ENCODE measurements around the gene FIP1L1.

FIP1L1 gene

DNA sequence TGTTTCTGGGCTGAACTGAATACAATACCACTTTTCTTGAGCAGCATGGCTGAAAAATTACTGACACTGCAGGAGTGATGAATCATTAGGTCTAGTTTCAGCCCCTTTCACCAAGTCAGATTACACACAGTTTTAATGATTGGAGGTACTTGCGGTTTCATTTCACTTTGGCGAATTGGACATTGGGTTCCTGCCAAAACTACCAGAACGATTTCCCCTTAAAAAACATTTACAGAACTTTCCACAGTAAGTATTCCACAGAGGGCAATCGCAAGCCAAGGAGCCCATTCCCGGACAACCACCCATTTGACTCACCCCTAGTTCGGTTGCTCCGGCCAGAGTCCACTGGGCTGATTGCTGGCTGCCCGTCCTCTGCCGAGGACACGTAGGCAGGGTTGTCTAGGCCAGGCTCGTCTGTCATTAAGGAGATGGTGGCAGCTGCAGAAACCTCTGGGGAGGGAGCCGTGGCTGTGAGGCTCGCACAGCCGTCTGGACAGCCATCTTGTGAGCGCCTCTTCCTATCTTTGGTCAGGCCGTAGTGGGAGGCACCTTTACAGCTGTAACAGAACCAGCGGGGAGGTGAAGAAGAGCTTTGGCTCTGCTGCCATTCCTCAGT, 130.3 kb downstream of the FIP1L1 start:
- no peak for DNase-seq

DNA sequence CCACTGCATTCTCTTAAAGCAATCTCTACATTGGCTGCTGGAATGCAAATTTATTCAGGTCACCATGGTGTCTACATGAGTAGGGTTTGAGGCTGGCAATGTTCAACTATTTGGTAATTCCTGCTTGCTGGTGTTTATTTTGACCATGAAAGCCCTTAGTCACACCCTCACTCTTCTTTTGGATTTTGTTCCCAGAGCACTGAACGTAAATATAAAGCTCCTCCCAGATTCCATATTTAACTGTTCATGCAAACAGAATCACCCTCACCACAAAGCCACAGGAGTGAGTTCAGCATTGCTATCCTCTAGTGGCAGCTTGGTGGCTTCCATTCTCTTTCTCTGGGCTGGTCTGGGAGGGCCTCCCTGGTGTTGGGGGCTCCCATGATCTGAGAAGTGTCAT, 131.0 kb downstream of the FIP1L1 start:
- DNase-seq = no peak

DNA sequence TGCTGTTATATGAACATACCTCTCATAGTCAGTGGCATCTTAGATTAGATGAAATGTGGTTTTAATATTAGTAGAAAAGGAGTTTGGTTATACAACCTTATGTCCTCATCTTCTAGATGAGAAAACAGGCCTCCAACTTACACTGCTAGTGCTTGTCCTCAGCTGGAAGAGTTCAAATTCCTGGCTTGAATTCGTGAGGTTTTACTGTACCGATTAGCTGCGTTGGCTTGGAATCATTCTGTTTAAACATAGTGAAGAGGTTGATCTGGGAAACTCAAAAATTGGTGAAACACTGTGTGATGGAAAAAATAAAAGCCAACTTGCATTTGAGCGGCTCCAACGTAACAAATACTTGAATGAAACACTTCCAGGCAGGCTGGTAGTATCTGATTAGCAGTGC, 132.9 kb downstream of the FIP1L1 start:
- DNase-seq = no peak

Measured in CD4-positive, alpha-beta T cell treated with Interferon alpha-2 for 1 hour (primary cell).